GM04504 (cell line): Measurements from ENCODE around the gene CMKLR1.

ENCODE experiments used
- DNase-seq: peaks from one replicate; pipeline ENCODE4 v3.0.0-alpha.2; 2012; ENCODE audit warnings: low read depth

The CMKLR1 gene

DNA sequence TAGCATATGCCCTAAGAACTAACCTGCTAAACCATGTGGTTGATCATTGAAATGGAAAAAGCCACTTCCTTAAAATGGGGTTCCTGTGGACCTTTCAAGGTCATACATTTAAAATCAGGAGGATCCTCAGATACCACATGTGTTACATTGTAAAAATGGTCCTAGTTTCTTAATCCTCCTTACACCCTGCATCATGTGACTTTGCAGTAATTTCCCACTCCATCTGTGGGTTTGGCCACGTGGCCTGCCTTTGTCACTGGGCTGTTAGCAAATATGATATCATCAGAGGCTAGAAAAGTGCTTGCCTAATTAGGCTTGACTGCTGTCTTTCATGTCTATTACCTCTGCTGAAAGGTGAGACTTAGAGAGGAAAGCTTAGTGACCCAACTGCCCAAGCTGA, 70.7 kb downstream of the CMKLR1 start:
- DNase-seq, result no peak

DNA sequence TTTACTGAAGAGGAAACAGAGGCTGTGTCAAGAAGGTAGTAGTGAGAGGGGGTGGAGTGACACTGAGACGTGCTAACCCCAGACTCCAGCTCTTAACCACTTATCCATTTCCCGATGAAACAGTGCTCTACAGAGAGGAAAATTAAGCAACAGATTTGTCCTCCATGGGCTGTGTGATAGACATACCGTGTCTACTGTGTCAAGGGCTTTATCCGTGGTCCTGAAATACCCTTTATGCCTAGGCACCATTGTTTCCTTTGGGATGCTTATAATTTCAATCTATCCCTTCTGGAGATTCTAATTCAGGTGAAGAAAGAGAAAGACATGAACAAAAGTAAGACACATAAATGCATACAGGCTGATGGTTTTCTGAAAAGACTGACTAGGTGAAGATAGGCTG, 71.7 kb downstream of the CMKLR1 start:
- no peak for DNase-seq

DNA sequence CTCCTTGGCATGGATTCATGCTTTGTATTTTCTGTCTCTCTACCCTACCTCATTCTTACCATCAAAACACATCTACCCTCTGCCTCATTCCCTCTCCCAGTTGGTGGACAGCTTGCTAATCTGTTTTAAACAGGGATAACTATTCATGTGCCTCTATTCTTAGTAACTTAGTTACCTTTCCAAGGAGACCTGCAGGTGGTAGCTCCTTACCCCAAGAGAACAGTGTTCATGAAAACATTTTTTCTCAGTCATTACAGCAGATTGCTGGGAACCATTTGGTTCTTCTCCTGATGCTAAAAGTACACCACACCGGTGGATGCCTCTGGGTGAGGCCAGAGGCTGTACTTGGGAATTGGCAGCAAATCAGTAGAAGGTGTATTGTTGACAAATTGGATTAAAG, 73.0 kb downstream of the CMKLR1 start:
- DNase-seq, result no peak

DNA sequence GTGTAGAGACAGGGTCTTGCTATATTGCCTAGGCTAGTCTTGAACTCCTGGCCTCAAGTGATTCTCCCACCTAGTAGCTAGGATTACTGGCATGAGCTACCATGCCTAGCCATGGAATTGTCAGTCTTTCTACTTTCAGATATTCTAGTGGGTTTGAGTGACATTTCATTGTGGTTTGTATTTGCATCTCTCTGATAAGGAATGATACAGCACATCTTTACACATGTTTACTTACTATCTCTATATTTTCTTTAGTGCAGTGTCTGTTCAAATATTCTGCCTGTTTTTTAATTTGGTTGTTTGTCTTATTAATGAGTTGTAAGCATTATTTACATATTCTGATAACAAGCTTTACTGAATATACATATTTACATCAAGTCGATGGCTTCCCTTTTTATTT, 73.6 kb downstream of the CMKLR1 start:
- no peak for DNase-seq

DNA sequence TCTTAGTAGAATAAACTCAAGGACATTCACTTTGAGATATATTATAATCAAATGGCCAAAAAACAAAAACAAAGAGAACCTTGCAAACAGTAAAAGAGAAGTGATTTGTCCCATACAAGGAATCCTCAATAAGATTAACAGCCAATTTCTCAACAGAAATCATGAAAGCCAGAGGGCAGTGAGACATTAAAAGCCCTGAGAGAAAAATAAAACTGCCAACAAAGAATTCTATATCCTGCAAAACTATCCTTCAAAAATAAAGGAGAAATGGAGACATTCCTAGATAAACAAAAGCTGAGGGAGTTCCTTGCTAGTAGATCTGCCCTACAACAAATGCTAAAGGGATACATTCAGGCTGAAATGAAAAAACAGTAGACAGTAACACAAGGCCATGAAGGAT, 78.1 kb downstream of the CMKLR1 start:
- DNase-seq, result no peak

DNA sequence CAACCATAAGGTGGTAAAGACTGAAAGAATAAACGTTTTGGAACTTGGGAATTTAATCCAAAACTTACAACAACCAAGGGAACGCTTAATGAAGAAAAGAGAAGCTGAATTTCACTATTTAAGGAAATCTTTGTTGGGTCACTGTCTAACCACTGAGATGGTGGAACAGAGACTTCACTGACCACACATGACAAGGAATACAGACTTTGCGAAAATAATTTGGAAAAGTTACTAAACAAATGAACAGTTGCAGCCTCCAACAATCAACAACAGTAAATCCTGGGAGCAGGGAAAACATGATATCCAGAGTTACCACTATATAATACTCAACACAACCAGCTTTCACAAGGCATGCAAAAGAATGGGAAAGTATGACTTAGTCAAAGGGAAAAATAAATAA, 79.1 kb downstream of the CMKLR1 start:
- DNase-seq, result no peak

DNA sequence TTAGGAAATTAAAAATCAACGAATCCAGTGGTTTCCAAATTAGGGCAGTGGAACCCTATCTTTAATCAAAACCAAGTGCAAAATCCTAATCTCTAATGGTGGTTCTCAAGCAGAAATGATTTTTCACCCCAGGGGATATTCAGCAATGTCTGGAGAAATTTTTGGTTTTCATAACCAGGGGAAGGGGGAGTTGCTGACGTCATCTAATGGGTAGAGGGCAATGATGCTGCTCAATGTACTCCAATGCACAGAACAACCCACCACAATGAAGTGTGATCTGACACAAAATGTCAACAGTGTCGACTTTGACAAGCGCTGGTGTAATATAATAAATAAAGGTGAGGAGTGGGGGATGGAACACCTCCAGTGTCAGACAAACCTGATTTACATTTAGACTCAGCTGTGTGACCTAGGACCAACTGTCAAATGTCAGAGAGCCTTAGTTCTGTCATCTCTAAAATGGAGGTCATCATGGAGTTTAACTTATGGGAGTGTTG, 81.5 kb downstream of the CMKLR1 start:
- DNase-seq, result no peak

DNA sequence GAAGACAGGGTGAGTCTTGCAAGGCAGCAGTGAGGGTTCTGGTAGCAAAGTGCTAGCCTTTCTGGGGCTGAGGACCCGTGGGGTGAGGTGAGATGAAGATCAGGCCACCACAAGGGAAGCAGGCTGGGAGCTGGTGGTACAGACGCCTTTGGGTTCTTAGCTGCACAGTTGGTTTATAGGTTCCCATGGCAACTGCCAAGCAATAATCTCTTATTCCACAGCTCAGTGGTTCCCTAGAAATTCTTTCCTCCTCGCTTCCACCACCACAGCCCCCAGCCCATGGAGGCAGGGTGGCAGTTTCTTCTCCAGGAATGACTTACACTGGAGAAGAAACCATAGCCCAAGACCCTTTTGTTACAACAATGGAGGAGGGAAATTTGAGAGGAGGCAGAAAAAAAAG, 82.1 kb downstream of the CMKLR1 start:
- DNase-seq, result no peak

DNA sequence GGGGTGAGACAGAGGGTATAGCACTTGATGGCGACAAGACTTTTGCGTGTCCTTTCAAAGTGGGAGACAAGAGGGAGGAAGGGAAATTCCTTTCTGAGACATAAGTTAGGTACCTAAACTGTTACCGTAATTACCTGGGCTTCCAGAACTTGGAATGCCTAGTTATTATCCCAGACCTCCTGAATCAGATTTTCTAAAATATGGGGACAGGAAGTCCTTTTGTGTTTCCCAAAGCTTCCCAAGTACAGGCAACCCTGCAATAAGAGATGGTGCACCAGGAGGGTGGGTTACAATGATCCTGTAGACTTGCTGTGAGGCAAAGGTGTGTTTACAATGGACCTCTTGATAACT, 83.9 kb downstream of the CMKLR1 start:
- no peak for DNase-seq

DNA sequence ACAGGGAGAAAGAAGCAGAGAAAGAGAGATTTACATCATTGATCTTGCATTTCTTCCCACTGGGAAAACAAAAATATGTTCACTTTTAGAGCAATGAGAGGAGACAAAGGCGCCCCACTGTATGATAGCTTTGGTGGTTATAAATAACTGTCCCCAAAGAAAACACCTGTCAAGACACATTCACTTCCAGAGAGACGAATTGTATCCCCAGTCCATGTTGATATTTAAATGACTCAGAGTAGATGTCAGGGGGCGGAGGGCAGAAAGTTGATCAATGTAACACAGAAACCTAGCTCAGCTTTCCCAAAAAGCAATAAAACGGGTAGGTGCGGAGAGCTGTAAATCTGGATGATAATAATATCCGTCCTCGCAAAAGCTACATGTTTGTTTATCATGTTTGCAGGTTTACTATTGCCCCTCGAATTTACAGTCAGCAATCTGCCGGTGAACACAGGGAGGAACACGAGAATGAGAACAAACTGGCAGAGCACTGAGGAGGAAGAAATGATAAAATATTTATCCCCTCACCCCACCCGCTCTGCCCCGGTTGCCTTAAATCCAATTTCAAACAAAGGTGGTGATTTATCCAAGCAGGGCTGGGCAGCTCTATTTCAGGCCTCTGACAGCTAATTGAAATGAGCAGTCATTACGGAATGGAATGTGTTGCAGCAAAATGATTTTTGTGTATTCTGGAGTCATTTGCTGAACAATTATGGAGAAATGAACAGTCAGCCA, 84.4 kb downstream of the CMKLR1 start:
- DNase-seq, result no peak

DNA sequence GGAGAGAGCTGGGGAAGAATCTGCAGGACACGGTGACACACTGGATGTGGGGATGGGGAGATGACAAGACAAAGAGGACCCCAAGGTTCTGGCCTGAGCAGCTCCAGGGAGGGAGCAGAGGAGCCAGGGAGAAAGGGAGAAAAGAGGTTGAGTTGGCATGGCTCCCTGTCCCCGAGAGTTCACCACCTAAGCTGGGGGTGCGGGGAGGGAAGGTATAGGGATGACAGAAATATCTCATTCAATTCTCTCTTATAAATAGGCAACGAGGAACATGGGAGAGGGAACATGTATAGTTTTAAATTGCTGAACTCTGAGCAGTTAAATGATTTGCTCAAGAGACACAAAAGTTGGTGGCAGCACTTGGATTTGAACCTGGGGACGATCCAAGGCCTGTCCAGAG, 85.1 kb downstream of the CMKLR1 start:
- no peak for DNase-seq

DNA sequence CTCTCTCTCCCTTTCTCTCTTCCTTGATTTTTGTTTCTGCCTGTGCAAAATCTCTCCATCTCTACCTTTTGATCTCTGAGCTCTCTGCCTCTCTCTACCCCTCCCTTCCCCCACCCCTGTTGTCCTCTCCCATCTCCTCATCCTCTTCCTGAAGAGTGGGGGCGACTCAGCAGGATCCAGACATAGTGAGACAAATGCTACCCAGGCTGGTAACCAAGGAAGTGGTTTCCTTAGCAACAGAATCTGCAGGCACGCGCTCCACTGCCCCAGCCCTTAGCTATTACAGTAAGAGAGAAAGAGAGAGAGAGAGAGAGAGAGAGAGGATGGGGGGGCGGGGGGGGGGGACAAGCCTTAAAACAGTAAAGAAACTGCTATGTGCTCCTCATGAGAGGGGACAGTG, 85.6 kb downstream of the CMKLR1 start:
- DNase-seq, result no peak

DNA sequence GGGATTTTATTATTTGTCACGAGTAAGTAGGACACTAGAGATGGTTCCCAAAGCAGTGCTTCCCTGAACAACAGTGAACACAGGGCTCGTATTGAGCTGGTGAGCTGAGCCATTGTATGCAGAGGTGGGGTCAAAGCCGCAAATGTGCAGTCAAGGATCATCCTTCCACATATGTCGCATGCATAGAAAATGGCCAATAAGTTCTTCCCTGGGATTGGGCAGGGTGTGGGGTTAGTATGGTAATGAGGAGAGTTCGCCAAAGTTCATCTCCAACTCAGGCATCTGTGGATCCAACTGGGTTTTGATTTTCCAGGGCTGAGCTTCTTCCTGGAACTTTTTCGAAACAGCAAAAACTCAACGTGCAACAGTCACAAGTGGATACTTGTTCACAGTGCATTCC, 86.6 kb downstream of the CMKLR1 start:
- no peak for DNase-seq

DNA sequence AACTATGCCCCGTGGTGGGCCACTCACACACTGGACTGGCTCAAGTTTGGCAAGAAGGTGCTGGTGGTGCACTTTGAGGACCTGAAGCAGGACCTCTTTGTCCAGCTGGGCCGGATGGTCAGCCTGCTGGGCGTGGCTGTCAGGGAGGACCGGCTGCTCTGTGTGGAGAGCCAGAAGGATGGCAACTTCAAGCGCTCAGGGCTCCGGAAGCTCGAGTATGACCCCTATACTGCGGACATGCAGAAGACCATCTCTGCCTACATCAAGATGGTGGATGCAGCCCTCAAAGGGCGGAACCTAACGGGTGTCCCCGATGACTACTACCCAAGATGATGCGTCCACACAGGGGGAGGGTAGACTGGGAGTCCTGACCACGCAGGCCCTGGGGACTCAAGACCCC, 91.1 kb downstream of the CMKLR1 start:
- DNase-seq, result no peak

DNA sequence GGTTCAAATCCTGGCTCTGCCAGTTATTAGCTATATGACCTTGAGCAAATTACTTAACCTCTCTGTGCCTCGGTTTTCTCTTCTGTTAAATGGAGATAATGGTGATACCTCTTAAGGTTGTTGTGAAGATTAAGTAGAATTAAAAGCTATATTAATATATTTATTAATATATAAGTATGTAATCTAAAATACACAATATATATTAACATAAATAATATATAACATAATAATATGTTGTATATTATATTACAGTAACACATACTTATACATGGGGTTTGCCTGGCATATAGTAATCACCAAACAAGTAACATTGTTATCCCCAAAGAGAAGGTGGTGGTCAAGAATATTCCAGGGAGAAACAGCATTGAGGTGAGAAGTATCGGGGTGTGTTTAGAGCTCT, 92.0 kb downstream of the CMKLR1 start:
- no peak for DNase-seq

DNA sequence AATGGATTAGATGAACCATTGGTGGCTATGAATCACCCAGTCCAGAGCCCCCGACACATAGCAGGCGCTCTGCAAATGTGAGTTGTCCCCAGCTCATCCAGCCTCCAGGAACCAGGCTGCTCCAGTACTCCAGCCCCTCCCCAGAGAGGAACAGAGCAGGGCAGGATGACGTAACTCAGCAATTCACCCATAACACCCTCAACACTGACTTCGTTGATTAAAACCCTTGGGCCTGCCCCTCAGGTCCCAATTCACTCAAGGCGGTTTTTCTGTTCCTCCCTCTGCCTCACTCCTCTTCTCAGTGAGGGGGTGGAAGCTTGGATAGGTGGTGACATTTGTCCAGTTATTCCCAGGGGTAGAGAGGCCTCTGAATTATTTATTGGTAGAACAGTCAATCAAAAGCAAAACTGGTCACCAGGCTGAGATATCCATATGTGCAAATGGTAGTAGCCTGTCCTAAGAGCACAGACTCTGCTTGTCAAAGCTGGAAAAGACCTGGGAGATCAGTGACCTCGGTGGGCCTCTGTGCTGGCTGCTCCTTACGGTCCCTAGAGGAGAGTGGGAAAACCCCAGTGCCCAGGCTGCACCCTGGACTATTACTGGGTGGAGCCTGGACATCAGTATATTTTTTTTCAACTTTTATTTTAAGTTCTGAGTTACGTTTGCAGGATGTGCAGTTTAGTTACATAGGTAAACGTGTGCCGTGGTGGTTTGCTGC, 97.0 kb downstream of the CMKLR1 start:
- no peak for DNase-seq

DNA sequence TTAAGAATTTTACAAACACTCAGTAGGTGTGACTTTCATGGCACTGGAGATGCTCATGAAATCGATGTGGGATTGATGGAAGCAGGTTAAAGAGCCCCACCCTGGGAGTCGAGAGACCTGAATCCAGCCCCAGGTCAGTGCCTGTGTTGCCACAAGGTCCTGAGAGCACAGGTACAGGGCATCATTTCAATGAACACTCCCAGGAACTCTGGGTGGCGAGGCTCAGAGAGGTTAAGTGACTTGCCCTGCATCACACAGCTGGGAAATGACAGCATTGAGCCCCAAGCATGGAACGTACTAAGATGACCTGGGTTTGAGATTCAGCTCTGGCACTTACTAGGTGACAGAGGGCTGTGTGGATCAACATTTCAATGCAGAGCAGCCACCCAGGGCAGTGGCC, 98.2 kb downstream of the CMKLR1 start:
- no peak for DNase-seq

DNA sequence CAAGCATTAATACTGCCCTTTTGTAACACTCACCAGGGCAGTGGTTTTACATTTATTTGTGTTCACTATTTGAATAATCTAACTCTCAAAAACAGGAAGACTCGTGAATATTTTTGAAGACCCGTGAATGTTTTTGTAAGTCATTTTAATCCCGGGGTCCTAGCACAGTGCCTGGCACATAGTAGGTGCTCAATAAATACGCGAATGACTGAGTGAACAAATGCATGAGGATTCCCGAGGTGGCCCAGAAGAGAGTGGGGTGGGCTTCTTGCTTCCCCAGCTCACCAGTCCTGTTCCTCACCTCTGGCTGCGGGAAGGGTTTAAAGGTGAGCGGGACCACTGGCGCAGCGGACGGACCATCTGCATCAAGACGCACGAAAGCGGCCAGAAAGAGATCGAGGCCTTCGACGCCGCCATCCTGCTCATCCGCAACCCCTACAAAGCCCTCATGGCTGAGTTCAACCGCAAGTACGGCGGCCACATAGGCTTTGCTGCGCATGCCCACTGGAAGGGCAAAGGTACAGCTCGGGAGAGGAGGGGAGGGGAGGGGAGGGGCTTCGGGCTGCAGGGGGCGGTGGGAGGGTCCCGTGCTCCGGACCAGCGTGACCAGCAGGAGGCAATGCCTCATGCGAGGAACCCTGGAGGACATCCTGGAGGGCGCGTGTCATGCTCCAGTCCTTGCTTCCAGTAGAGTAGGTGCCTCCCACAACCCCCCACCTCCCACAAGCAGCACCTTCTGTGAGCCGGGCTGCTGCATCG, 98.9 kb downstream of the CMKLR1 start:
- no peak for DNase-seq

DNA sequence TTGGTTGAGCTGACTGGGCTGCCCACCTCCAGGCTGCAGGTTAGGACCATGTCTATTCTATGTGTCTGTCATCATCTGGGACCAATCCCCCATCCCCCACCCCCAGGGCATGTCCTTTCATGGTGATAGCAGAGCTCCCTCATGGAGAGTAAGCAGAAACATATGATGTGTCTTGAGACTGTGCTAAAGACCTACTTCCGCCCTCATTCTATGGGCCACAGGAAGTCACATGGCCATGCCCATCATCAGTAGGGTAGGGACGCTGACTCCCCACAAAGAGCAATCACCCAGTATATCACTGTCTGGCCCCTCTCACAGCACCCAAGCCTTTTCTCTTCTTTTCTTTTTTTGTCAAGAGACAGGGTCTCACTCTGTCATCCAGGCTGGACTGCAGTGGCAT, 99.7 kb downstream of the CMKLR1 start:
- no peak for DNase-seq

DNA sequence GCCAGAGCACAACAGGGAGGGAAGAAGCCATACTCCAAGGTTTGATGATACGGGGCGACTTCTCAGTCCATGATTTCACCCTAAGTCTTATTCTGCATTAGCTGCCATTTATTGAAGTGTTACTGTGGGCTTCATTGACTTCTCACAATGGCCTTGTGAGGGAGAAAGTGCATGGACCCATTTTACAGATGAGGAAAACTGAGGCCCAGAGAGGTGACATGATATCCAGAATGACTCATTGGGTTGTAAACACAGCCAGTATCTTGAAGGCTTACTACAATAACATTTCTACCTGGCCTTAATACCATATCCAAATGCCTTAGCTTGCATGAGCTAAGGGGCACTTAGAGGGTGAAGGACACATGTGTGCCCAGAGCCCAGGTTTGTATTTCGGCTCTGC, 100.6 kb downstream of the CMKLR1 start:
- DNase-seq, result no peak
